HG03439 (cell line): ENCODE data around the gene TMEM212.

Experiments used
- ATAC-seq: cut with Tn5 transposase; IDR thresholded peaks from one replicate; pipeline ENCODE4 v1.9.1; 2021; ENCODE audit warnings: mild to moderate bottlenecking, moderate library complexity; ENCODE audit not compliant: unreplicated experiment

TMEM212 gene

GRCh38 chr3:171842864-171843518 lies at the start of gene TMEM212:
Gene TMEM212 (plus strand): TSS chr3:171843349. CDS start chr3:171843384, 35 bp downstream.
- ATAC-seq: no peak

GRCh38 chr3:171796625-171797264 lies 46.4 kb upstream of the TMEM212 start:
- no peak for ATAC-seq

GRCh38 chr3:171797265-171797679 lies 45.9 kb upstream of the TMEM212 start:
- ATAC-seq: no peak

DNA sequence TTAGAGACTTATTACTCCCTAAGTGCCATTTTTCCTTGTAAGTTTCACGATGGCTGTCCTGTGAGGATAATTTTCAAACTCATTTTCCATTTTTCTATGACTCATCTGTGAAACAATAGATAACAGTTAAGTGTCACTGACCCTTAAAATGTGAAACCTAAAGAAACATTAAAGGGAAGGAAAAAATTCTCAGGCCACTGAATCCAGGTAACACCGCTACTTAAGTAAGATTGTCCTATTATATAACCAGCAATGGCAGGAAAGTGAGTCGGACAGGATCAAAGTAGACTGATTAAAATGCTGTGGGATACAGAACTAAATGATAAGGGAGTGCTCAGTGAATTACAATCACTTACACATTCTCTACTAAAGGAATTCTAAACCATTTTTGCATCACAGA lies 45.3 kb upstream of the TMEM212 start:
- no peak for ATAC-seq

- ATAC-seq: no peak
Measured at GRCh38 chr3:171799501-171799900, 43.6 kb upstream of the TMEM212 start.

GRCh38 chr3:171801738-171802589 lies 41.2 kb upstream of the TMEM212 start:
- ATAC-seq: no peak

- ATAC-seq: no peak
Measured at GRCh38 chr3:171802590-171802956, 40.6 kb upstream of the TMEM212 start.

DNA sequence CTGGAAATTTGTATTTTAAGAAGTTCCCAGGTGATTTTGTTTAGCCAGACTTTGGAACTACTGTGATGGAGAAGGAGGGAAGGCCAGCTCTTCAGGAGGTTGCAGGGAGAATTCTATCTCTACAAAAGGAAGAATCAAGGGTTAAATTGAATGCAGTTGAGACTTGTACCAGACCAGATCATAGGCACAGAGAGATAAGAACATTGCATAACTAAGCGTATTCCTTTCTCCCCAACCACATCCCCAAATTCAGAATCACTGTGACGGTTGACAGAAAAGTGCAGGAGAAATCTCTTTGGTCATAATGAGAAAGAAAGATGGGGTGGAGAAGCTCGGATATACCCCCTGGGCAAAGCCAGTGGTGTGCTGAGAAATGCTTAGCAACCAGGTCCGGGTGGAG lies 40.1 kb upstream of the TMEM212 start:
- ATAC-seq: no peak

- ATAC-seq: no peak
Measured at GRCh38 chr3:171804618-171805389, 38.3 kb upstream of the TMEM212 start.

DNA sequence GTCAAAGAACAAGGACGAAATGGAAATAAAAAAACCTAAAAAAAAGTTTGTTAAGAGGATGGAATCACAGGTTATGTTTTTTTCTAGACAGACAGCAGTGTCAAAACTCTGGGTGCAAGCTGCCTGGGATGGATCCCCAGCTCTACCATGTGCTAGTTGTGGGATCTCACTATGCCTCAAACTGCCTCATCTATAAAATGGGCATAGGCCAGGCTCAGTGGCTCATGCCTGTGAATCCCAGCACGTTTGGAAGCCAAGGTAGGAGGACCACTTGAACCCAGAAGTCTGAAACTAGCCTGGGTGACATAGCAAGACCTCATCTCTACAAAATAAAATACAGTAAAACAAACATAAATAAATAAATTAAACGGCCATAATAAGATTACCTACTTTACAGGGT lies 37.5 kb upstream of the TMEM212 start:
- ATAC-seq: no peak

- ATAC-seq: no peak
Measured at GRCh38 chr3:171806200-171807128, 36.7 kb upstream of the TMEM212 start.

- no peak for ATAC-seq
Measured at GRCh38 chr3:171807129-171807675, 35.9 kb upstream of the TMEM212 start.

DNA sequence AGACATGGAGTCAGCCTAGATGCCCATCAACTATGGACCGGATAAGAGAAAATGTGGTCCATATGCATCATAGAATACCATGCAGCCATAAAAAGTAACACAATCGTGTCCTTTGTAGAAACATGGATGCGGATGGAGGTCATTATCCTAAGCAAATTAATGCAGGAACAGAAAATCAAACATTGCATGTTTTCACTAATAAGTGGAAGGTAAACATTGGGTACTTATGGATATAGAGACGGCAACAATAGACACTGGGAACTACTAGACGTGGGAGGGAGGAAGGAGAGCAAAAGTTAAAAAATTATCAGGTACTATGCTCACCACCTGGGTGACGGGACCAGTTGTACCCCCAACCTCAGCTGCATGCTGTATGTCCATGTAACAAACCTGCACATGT lies 35.3 kb upstream of the TMEM212 start:
- ATAC-seq: no peak

DNA sequence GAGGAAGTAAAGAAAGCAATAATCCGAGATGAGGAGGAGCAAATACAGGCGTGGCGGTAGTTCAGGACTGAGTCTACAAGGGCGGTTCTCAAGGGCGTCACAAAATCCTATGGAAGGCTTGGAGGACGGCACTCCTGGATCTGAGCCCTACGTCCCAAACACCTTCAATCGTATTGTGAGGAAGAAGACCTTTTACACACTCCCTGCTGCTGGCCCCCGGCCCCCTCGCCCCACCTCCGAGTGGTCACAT lies 33.6 kb upstream of the TMEM212 start:
- peak; percentile 20 for ATAC-seq

DNA sequence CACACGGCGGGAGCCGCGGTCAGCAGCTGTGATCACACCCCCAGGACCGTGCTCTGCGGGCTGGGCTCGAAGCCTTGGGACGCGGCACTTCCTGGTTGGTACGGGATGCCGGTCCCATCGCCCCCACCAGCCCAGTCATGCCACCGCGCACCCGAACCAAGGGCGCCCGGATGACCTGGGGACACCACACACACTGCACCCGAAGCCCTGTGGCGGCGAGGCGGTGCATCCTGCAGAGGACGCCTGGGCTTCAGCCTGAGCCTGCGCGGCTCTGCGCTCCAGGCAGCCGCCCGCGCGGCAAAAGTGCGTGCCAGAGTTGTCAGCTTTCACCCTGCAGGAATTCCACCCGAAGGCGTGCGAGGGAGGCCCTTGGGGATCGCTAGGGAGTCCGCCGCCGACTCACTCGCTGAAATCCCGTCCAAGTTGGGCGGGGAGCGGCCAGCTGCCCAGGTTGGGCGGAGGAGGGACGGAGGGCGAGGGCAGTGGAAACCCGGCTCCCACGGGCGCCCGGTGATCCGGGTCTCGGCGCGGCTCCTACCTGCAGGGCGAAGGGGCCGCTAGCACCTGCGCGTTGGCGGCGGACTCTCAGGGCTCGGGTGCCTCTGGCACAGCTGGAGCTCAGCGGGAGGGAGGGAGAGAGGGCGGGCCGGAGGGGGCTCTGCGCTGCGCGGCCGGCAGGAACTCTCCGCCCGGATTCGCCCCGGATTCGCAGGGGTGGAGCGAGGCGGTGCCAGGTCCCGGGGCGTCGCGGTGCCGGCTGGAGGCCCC lies 33.1 kb upstream of the TMEM212 start, which contains the start of gene PLD1:
Gene PLD1 (minus strand): TSS at position 623 of the 768 bp plus-strand sequence. CDS start 72,432 bp downstream, outside the sequence.
- ATAC-seq: peak; percentile 55

DNA sequence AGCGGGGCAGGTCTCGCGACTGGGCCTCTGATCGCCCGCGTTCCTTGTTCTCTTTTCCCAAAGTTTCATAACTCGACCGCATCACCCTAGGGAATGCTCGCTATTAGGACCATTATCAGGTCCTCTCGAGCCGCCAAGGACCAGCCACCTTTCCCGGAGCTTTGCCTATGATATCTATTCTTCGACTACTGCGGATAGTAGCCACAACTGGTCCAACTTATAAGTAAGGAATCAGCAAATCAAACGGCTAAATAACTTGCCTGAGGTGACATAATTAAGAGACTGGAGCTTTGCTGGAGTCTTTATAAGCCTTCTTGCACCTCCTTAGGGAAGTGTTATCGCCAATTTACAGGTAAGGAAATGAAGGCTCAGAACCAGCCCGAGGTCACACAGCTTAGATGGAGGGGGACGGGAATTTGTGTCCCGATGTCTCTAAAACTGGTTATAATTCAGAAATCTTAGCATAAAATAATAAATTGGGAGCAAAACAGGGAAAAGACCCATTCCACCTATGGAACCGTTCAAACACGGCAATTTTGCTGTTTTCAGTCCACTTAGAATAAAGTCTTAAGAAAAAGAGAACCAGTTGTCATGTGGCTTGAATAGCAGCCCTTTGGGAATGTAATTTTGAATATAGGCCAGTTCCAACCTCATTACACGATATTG lies 32.4 kb upstream of the TMEM212 start:
- ATAC-seq: no peak

GRCh38 chr3:171811295-171811912 lies 31.7 kb upstream of the TMEM212 start:
- ATAC-seq: no peak

- ATAC-seq: no peak
Measured at GRCh38 chr3:171811913-171812335, 31.2 kb upstream of the TMEM212 start.
